Activated CD4-positive, alpha-beta T cell treated with anti-CD3 and anti-CD28 coated beads, Interleukin-2, amount 50 U/mL, for 24 hours (primary cell): ENCODE results near the gene C1QTNF8.
"Not testable (repeated sequence)": the region's sequence is repeated elsewhere in the genome, so short reads cannot be mapped to it uniquely, and the experiment has no call there.

Experiments used
- DNase-seq, 2 donors: peaks; one replicate each; pipeline ENCODE4 v3.0.0-alpha.2; 2020; ENCODE audit warnings: low read depth in 1 of 2, low spot score in 1 of 2

The C1QTNF8 gene

GRCh38 chr16:1094601-1095449 lies 1.2 kb downstream of the C1QTNF8 start:
- DNase-seq = no peak

GRCh38 chr16:1094124-1094479 lies 1.9 kb downstream of the C1QTNF8 start:
- no peak for DNase-seq

GRCh38 chr16:1093284-1094123 lies 2.5 kb downstream of the C1QTNF8 start:
- DNase-seq = no peak

- not testable (repeated sequence) for DNase-seq
Observed at GRCh38 chr16:1092685-1093283, 3.3 kb downstream of the C1QTNF8 start.

GRCh38 chr16:1091992-1092552 lies 4.0 kb downstream of the C1QTNF8 start:
- DNase-seq = no peak

- DNase-seq = no peak
Observed at GRCh38 chr16:1090620-1091587, 5.1 kb downstream of the C1QTNF8 start.

- no peak for DNase-seq
Observed at GRCh38 chr16:1089822-1090619, 6.0 kb downstream of the C1QTNF8 start.

GRCh38 chr16:1089439-1089821 lies 6.6 kb downstream of the C1QTNF8 start:
- no peak for DNase-seq

- DNase-seq = no peak
Observed at GRCh38 chr16:1088295-1089170, 7.5 kb downstream of the C1QTNF8 start.

GRCh38 chr16:1086443-1086842 lies 9.6 kb downstream of the C1QTNF8 start:
- DNase-seq = not testable (repeated sequence)

GRCh38 chr16:1084971-1085370 lies 11.1 kb downstream of the C1QTNF8 start:
- DNase-seq = no peak

GRCh38 chr16:1082952-1083675 lies 12.9 kb downstream of the C1QTNF8 start:
- no peak for DNase-seq

GRCh38 chr16:1082266-1082951 lies 13.6 kb downstream of the C1QTNF8 start:
- DNase-seq = no peak

GRCh38 chr16:1081734-1082265 lies 14.2 kb downstream of the C1QTNF8 start:
- no peak for DNase-seq

- no peak for DNase-seq
Observed at GRCh38 chr16:1080801-1081733, 15.0 kb downstream of the C1QTNF8 start.
